Measurements from ENCODE around the gene LMF1.

GRCh38 chr16:882256-882655 is 88.5 kb downstream of the LMF1 start:
- TF ChIP-seq CTCF (conservative IDR thresholded peaks at IDR 0.05; ENCODE audit: low read depth, low read length) (no peak), EZH2 (IDR thresholded peaks at IDR 0.05; ENCODE audit: low read length, unreplicated experiment) (no peak), EZH2phosphoT487 (IDR thresholded peaks at IDR 0.05; ENCODE audit: borderline replicate concordance, low read length) (no peak)
